HepG2 (cell line): ENCODE data around the gene NAA15. TPM values are rescaled to one million over a fixed set of nuclear protein-coding genes. Genes with fewer than 3 reads are reported as not detected.

ENCODE experiments used
- ATAC-seq: fragments of 200-7000 bp; cut with Tn5 transposase; 3 replicates; pipeline ENCODE4 v1.9.1; 2020; ENCODE audit warnings: mild to moderate bottlenecking, moderate library complexity
- BruUV-seq: library from RNA; stranded (reverse); fragments of 400-500 nt; replicated peaks from 2 replicates; lab custom pipeline; 2021; lab: Mats Ljungman, UMichigan
- CTCF ChIA-PET: fragments of 300-600 bp; formaldehyde crosslinking; extraction: SDS; loops from one replicate; lab custom pipeline; 2021; ENCODE audit warnings: low total read pairs, inconsistent platforms, low intra/inter-chr PET ratio; lab: Yijun Ruan, JAX
- POLR2A ChIA-PET: fragments of 350-600 bp; sonication (Branson Sonifier 250); formaldehyde crosslinking; loops from one replicate; lab custom pipeline; 2020; ENCODE audit warnings: antibody characterized with exemption, inconsistent platforms; lab: Yijun Ruan, JAX
- DNase-seq: peaks from one replicate; pipeline ENCODE4 v3.0.0-alpha.2; 2015; ENCODE audit warnings: low spot score
- FAIRE-seq: peaks from 3 replicates; lab custom pipeline; 2011; peaks lifted over from hg19 to GRCh38; lab: Jason Lieb, UNC
- H2AFZ ChIP-seq: one replicate; pipeline ENCODE4 v1.6.1; 2011; ENCODE audit warnings: low read length, inconsistent platforms
- H3K27ac ChIP-seq: fragments of 300-600 bp; 3 replicates; pipeline ENCODE4 v1.8.0; 2011; ENCODE audit warnings: mixed run types, mild to moderate bottlenecking, mixed read lengths, low read length, inconsistent platforms; ENCODE audit not compliant: insufficient read depth; ENCODE audit errors: extremely low read length
- H3K27me3 ChIP-seq, 2 experiments: fragments of 200-600 bp in 1 of 2; 2 replicates in 1 of 2; 3 replicates in 1 of 2; pipeline versions ENCODE4 v1.6.0 to v1.8.0; 2011; ENCODE audit warnings: low read length in 2 of 2, mild to moderate bottlenecking in 2 of 2, moderate library complexity in 2 of 2, inconsistent platforms in 1 of 2; ENCODE audit not compliant: insufficient read depth in 2 of 2, control insufficient read depth in 1 of 2
- H3K36me3 ChIP-seq, 2 experiments: fragments of 200-600 bp in 1 of 2; replicated peaks in 1 of 2; 2 replicates in 1 of 2; 3 replicates in 1 of 2; pipeline versions ENCODE4 v1.5.1 to v1.8.0; 2011; ENCODE audit warnings: low read length in 2 of 2, inconsistent platforms in 1 of 2; ENCODE audit not compliant: insufficient read depth in 2 of 2, control insufficient read depth in 1 of 2
- H3K4me1 ChIP-seq: 2 replicates; pipeline ENCODE4 v1.5.1; 2012; ENCODE audit warnings: low read length, inconsistent platforms; ENCODE audit not compliant: insufficient read depth
- H3K4me2 ChIP-seq: 2 replicates; pipeline ENCODE4 v1.6.0; 2011; ENCODE audit warnings: low read depth, low read length, inconsistent platforms
- H3K4me3 ChIP-seq, 3 experiments: fragments of 200-600 bp in 1 of 3; sonication (generic), shearing (Covaris generic) in 1 of 3; replicated peaks in 1 of 3; 2 replicates each; pipeline ENCODE4 v1.5.1; 2011 to 2016; ENCODE audit warnings: low read length in 3 of 3, inconsistent platforms in 2 of 3, low read depth in 2 of 3, mild to moderate bottlenecking in 2 of 3, control low read depth in 1 of 3, mixed read lengths in 1 of 3; ENCODE audit not compliant: insufficient read depth in 1 of 3
- H3K79me2 ChIP-seq: one replicate; pipeline ENCODE4 v1.6.1; 2011; ENCODE audit warnings: low read length, inconsistent platforms; ENCODE audit not compliant: insufficient read depth
- H3K9ac ChIP-seq: 2 replicates; pipeline ENCODE4 v1.6.0; 2011; ENCODE audit warnings: mild to moderate bottlenecking, low read depth, low read length, inconsistent platforms; ENCODE audit not compliant: insufficient read depth
- H3K9me3 ChIP-seq: 2 replicates; pipeline ENCODE4 v1.5.1; 2012; ENCODE audit warnings: mild to moderate bottlenecking, low read length
- H4K20me1 ChIP-seq: 2 replicates; pipeline ENCODE4 v1.6.0; 2011; ENCODE audit warnings: inconsistent platforms, mild to moderate bottlenecking, low read length, moderate library complexity; ENCODE audit not compliant: insufficient read depth
- POGZ ChIP-seq: sonication (generic); formaldehyde crosslinking; IDR thresholded peaks from 2 replicates; pipeline ENCODE4 v1.4.0; 2020; ENCODE audit warnings: mild to moderate bottlenecking, missing genetic modification reagents
- ZNF549 ChIP-seq: sonication (generic); formaldehyde crosslinking; IDR thresholded peaks from 2 replicates; pipeline ENCODE4 v1.5.0; 2020; ENCODE audit warnings: missing genetic modification reagents
- WGBS: methylation state at CpG from one replicate; pipeline ENCODE4 v1.1.6; 2017; ENCODE audit warnings: low lambda C conversion rate; 5-methylcytosine and 5-hydroxymethylcytosine counted together
- in situ Hi-C: cut with HindIII; loops from 2 replicates; pipeline ENCODE4 v1.10.0; 2017; ENCODE audit warnings: low pct_unique_long_range_greater_than_20kb; ENCODE audit not compliant: extremely low pct_ligation_motif_present
- intact Hi-C: fragments of 100-400 bp; cut with micrococcal nuclease; formaldehyde crosslinking; loops from one replicate; pipeline ENCODE4 v1.10.0; 2022; ENCODE audit not compliant: unreplicated experiment
- polyA plus RNA-seq, 8 experiments: library from polyadenylated mRNA; depleted of rRNA in 3 of 8; stranded (reverse) in 7 of 8; unstranded in 1 of 8; fragments of >200 nt; fragmentation: Illumina TruSeq in 4 of 8; extraction: Trizol in 4 of 8; gene quantifications; 2 replicates each; pipeline versions ENCODE4 v1.2.1 to v1.2.3, GENCODE V29; 2011 to 2016; ENCODE audit warnings: low read depth in 4 of 8, missing spikeins in 1 of 8, mixed read lengths in 1 of 8; ENCODE audit not compliant: insufficient read depth in 1 of 8
- total RNA-seq, 5 experiments: library from RNA; depleted of rRNA; stranded (reverse); fragments of >200 nt; fragmentation: Illumina TruSeq; extraction: Trizol; gene quantifications; 2 replicates each; pipeline ENCODE4 v1.2.3, GENCODE V29; 2016; ENCODE audit warnings: low read depth in 1 of 5
- TF ChIP-seq, protein P1 (sequence below): IDR thresholded peaks from 2 replicates; pipeline ENCODE4 v1.6.1; 2016; ENCODE audit warnings: low read depth, missing genetic modification reagents, missing compliant biosample characterization
- TF ChIP-seq, protein P2 (sequence below): sonication (generic); formaldehyde crosslinking; IDR thresholded peaks from 2 replicates; pipeline ENCODE4 v1.4.0; 2020; ENCODE audit warnings: mild to moderate bottlenecking, missing genetic modification reagents
- TF ChIP-seq, protein P3 (sequence below): sonication (generic); formaldehyde crosslinking; IDR thresholded peaks from one replicate; pipeline ENCODE4 v1.5.1; 2020; ENCODE audit warnings: mild to moderate bottlenecking, missing genetic modification reagents; ENCODE audit errors: not compliant biosample characterization

The NAA15 gene
- total and polyA plus RNA-seq, 2 of the 13 experiments (the other 11 are each of a cell fraction or from before 2014, with no cell fraction given), result 6.2 to 50.2 TPM

DNA sequence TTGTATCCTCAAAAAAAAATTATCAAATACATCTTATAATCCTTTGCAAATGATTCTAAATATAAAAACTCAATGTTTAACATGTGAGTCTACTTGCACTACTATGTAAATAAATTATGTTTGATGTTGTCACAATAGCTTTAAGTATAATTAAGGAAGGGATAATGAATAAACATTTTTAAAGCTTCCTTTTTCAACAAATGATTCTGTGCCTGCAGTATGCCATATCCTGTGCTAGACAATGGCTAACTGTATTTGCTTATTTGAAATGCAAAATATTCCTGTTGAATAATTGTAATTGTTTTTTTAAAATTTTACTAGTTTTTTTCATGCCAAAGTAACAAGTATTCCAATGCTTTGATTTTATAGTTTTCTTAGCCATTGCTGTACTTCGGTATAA lies 60.0 kb downstream of the NAA15 start (continued):
- TF ChIP-seq, protein P1, sequence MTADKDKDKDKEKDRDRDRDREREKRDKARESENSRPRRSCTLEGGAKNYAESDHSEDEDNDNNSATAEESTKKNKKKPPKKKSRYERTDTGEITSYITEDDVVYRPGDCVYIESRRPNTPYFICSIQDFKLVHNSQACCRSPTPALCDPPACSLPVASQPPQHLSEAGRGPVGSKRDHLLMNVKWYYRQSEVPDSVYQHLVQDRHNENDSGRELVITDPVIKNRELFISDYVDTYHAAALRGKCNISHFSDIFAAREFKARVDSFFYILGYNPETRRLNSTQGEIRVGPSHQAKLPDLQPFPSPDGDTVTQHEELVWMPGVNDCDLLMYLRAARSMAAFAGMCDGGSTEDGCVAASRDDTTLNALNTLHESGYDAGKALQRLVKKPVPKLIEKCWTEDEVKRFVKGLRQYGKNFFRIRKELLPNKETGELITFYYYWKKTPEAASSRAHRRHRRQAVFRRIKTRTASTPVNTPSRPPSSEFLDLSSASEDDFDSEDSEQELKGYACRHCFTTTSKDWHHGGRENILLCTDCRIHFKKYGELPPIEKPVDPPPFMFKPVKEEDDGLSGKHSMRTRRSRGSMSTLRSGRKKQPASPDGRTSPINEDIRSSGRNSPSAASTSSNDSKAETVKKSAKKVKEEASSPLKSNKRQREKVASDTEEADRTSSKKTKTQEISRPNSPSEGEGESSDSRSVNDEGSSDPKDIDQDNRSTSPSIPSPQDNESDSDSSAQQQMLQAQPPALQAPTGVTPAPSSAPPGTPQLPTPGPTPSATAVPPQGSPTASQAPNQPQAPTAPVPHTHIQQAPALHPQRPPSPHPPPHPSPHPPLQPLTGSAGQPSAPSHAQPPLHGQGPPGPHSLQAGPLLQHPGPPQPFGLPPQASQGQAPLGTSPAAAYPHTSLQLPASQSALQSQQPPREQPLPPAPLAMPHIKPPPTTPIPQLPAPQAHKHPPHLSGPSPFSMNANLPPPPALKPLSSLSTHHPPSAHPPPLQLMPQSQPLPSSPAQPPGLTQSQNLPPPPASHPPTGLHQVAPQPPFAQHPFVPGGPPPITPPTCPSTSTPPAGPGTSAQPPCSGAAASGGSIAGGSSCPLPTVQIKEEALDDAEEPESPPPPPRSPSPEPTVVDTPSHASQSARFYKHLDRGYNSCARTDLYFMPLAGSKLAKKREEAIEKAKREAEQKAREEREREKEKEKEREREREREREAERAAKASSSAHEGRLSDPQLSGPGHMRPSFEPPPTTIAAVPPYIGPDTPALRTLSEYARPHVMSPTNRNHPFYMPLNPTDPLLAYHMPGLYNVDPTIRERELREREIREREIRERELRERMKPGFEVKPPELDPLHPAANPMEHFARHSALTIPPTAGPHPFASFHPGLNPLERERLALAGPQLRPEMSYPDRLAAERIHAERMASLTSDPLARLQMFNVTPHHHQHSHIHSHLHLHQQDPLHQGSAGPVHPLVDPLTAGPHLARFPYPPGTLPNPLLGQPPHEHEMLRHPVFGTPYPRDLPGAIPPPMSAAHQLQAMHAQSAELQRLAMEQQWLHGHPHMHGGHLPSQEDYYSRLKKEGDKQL (CRISPR knock-in tag), result no peak
- no peak for TF ChIP-seq ZNF549 (CRISPR knock-in tag)
- TF ChIP-seq, protein P2, sequence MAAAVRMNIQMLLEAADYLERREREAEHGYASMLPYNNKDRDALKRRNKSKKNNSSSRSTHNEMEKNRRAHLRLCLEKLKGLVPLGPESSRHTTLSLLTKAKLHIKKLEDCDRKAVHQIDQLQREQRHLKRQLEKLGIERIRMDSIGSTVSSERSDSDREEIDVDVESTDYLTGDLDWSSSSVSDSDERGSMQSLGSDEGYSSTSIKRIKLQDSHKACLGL (CRISPR knock-in tag), result no peak

DNA sequence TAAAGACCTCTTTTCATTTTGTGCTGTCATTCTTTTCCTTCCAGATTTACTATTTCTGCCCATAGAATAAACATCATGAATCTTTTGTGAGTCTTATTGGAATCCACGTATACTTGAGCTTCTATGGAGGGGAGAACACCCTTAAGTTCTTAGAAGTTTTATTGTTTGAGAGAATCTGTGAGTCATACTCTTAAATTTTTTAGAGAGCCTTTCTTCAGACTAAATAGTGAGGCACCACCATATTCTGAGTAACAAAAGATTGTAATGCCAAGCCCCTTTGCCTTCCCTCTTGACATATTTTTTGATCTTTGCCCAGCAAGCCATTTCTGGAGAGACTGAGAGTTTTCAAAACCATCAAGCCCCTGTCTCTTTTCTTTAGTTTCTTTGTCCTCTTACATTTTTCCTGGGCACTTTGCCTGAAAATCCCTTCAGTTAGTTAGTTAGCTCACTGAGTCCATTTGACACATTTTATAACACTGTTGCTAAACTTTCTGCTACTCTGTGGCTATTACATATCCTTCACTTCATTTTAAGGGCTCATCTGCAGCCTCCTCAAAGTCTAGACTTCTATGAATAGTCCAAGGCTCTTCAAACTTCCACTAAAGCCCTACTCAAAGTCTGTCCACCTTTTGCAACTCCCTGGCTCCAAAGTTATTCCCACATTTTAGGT lies 66.3 kb downstream of the NAA15 start:
- H3K27ac ChIP-seq, result no peak overlapping the region
- ChIA-PET POLR2A (no interaction called here), CTCF (no interaction called here)
- intact Hi-C loops (no loop called here), in situ Hi-C loops (no loop called here)
- no peak for ATAC-seq
- no peak for TF ChIP-seq POGZ (CRISPR knock-in tag)
- TF ChIP-seq, protein P3, sequence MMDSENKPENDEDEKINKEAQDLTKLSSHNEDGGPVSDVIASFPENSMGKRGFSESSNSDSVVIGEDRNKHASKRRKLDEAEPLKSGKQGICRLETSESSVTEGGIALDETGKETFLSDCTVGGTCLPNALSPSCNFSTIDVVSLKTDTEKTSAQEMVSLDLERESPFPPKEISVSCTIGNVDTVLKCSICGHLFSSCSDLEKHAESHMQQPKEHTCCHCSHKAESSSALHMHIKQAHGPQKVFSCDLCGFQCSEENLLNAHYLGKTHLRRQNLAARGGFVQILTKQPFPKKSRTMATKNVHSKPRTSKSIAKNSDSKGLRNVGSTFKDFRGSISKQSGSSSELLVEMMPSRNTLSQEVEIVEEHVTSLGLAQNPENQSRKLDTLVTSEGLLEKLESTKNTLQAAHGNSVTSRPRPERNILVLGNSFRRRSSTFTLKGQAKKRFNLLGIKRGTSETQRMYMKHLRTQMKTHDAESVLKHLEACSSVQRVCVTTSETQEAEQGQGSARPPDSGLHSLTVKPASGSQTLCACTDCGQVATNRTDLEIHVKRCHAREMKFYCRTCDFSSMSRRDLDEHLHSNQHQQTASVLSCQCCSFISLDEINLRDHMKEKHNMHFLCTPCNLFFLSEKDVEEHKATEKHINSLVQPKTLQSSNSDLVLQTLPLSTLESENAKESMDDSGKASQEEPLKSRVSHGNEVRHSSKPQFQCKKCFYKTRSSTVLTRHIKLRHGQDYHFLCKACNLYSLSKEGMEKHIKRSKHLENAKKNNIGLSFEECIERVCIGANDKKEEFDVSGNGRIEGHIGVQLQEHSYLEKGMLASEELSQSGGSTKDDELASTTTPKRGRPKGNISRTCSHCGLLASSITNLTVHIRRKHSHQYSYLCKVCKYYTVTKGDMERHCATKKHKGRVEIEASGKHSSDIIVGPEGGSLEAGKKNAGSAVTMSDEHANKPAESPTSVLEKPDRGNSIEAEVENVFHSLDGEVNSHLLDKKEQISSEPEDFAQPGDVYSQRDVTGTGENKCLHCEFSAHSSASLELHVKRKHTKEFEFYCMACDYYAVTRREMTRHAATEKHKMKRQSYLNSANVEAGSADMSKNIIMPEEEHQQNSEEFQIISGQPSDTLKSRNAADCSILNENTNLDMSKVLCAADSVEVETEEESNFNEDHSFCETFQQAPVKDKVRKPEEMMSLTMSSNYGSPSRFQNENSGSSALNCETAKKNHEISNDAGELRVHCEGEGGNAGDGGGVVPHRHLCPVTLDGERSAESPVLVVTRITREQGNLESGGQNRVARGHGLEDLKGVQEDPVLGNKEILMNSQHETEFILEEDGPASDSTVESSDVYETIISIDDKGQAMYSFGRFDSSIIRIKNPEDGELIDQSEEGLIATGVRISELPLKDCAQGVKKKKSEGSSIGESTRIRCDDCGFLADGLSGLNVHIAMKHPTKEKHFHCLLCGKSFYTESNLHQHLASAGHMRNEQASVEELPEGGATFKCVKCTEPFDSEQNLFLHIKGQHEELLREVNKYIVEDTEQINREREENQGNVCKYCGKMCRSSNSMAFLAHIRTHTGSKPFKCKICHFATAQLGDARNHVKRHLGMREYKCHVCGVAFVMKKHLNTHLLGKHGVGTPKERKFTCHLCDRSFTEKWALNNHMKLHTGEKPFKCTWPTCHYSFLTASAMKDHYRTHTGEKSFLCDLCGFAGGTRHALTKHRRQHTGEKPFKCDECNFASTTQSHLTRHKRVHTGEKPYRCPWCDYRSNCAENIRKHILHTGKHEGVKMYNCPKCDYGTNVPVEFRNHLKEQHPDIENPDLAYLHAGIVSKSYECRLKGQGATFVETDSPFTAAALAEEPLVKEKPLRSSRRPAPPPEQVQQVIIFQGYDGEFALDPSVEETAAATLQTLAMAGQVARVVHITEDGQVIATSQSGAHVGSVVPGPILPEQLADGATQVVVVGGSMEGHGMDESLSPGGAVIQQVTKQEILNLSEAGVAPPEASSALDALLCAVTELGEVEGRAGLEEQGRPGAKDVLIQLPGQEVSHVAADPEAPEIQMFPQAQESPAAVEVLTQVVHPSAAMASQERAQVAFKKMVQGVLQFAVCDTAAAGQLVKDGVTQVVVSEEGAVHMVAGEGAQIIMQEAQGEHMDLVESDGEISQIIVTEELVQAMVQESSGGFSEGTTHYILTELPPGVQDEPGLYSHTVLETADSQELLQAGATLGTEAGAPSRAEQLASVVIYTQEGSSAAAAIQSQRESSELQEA (CRISPR knock-in tag), result no peak
- FAIRE-seq, result no peak
- H3K4me3 ChIP-seq, result no peak overlapping the region
- 89% methylated on average over 1 of the region's 1 CpG for WGBS
- H3K9ac ChIP-seq, result no peak overlapping the region
- no peaks in the 10 kb centered on the region for H3K9me3 ChIP-seq
- no peak for DNase-seq
- H4K20me1 ChIP-seq, result no peaks in the 10 kb centered on the region
- no peaks in the 10 kb centered on the region for H3K79me2 ChIP-seq
- no peaks in the 10 kb centered on the region for H3K4me1 ChIP-seq
- peaks cover 15 to 66% of the 10 kb centered on the region in 2 experiments for H3K36me3 ChIP-seq
- no peak overlapping the region for H3K4me2 ChIP-seq
- no TSS peak for BruUV-seq
- no peaks in the 10 kb centered on the region for H3K27me3 ChIP-seq
- no peak overlapping the region for H2AFZ ChIP-seq
